OCI-LY1 (cell line): ENCODE results near the gene PKNOX2.

ENCODE experiments used
- H2AFZ ChIP-seq: fragments of 200-600 bp; sonication (generic), shearing (Covaris generic); 2 replicates; pipeline ENCODE4 v1.6.0; 2014; ENCODE audit warnings: antibody characterized with exemption, mild to moderate bottlenecking, low read length
- H3F3A ChIP-seq: fragments of 200-600 bp; sonication (generic), shearing (Covaris generic); 2 replicates; pipeline ENCODE4 v1.6.0; 2014; ENCODE audit warnings: mild to moderate bottlenecking, antibody characterized with exemption, low read length, moderate library complexity; ENCODE audit not compliant: insufficient read depth
- H3K27ac ChIP-seq: fragments of 200-600 bp; sonication (generic); 2 replicates; pipeline ENCODE4 v1.5.1; 2014; ENCODE audit warnings: low read length, mixed run types, mild to moderate bottlenecking, low read depth; ENCODE audit not compliant: poor library complexity, severe bottlenecking
- H3K27me3 ChIP-seq: fragments of 200-600 bp; sonication (generic); 2 replicates; pipeline ENCODE4 v1.6.0; 2014; ENCODE audit warnings: antibody characterized with exemption, mild to moderate bottlenecking, low read length, moderate library complexity; ENCODE audit not compliant: insufficient read depth
- H3K36me3 ChIP-seq: fragments of 200-600 bp; sonication (generic); 2 replicates; pipeline ENCODE4 v1.6.1; 2014; ENCODE audit warnings: mild to moderate bottlenecking, antibody characterized with exemption, low read length, moderate library complexity, mixed read lengths; ENCODE audit not compliant: insufficient read depth
- H3K4me1 ChIP-seq: fragments of 200-600 bp; sonication (generic); 2 replicates; pipeline ENCODE4 v1.5.1; 2014; ENCODE audit warnings: mild to moderate bottlenecking, low read length, moderate library complexity; ENCODE audit not compliant: insufficient read depth, severe bottlenecking
- H3K4me2 ChIP-seq: fragments of 200-600 bp; sonication (generic), shearing (Covaris generic); 2 replicates; pipeline ENCODE4 v1.6.1; 2014; ENCODE audit warnings: low read length
- H3K4me3 ChIP-seq: fragments of 200-600 bp; sonication (generic); 2 replicates; pipeline ENCODE4 v1.5.1; 2014; ENCODE audit warnings: low read length, low read depth, mild to moderate bottlenecking, mixed read lengths; ENCODE audit not compliant: poor library complexity, severe bottlenecking
- H3K79me2 ChIP-seq: fragments of 200-600 bp; shearing (Covaris generic); 2 replicates; pipeline ENCODE4 v1.6.1; 2016; ENCODE audit warnings: mixed run types, low read length, mixed read lengths; ENCODE audit not compliant: insufficient read depth
- H3K9ac ChIP-seq: fragments of 200-600 bp; sonication (generic), shearing (Covaris generic); 2 replicates; pipeline ENCODE4 v1.6.1; 2014; ENCODE audit warnings: mild to moderate bottlenecking, low read length, mixed read lengths
- H3K9me2 ChIP-seq: fragments of 200-600 bp; sonication (generic), shearing (Covaris generic); 2 replicates; pipeline ENCODE4 v1.6.1; 2014; ENCODE audit warnings: low read depth, mild to moderate bottlenecking, low read length, mixed read lengths
- H3K9me3 ChIP-seq: fragments of 200-600 bp; shearing (Covaris generic); 2 replicates; pipeline ENCODE4 v1.6.1; 2014; ENCODE audit warnings: low read length, mixed read lengths
- H4K20me1 ChIP-seq: fragments of 200-600 bp; sonication (generic), shearing (Covaris generic); 2 replicates; pipeline ENCODE4 v1.6.0; 2016; ENCODE audit warnings: mild to moderate bottlenecking, low read length; ENCODE audit not compliant: insufficient read depth
- EZH2 ChIP-seq: fragments of 200-600 bp; sonication (generic), shearing (Covaris generic); IDR thresholded peaks from 2 replicates; pipeline ENCODE4 v1.8.0; 2017; ENCODE audit warnings: borderline replicate concordance, mixed run types, mild to moderate bottlenecking, antibody characterized with exemption, low read length, moderate library complexity, mixed read lengths
- TF ChIP-seq, protein P1 (sequence below): fragments of 200-600 bp; sonication (generic), shearing (Covaris generic); IDR thresholded peaks from 2 replicates; pipeline ENCODE4 v1.5.1; 2017; ENCODE audit warnings: mild to moderate bottlenecking, antibody characterized with exemption, low read length, moderate library complexity, mixed read lengths

Gene PKNOX2

DNA sequence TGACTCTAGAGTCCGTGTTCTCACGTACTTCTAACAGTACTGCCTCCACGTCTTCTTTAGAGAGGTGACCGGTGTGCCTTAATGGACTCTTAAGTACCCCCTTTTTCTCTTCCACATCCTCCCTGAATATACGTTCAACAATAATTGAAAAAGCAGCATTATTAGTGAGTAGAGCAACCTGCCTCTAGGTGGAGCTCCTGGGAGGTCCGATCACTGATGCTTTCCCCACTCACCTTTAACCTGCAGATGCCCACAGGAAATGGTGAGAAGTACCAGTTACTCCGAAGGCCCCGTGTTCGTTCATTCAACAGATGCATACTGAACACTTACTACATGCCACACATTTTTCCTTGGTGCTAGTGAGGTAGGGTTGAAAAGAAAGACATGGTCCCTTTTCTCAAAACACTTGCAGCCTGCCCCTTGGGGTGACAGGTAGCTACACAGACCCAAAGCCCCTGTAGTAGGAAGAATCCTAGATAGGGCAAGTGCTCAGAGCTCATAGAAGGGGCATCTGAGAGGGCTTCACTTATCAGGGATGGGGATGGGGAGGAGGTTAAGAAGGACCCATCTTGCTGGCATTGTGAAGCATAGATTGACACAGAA is 258.8 kb downstream of the PKNOX2 start:
- no peaks in the 10 kb centered on the region for H4K20me1 ChIP-seq
- no peaks in the 10 kb centered on the region for H3K9me2 ChIP-seq
- no peaks in the 10 kb centered on the region for H3F3A ChIP-seq
- no peak overlapping the region for H3K27ac ChIP-seq
- no peaks in the 10 kb centered on the region for H3K36me3 ChIP-seq
- no peaks in the 10 kb centered on the region for H3K27me3 ChIP-seq
- H3K9me3 ChIP-seq, result no peaks in the 10 kb centered on the region
- TF ChIP-seq, protein P1, sequence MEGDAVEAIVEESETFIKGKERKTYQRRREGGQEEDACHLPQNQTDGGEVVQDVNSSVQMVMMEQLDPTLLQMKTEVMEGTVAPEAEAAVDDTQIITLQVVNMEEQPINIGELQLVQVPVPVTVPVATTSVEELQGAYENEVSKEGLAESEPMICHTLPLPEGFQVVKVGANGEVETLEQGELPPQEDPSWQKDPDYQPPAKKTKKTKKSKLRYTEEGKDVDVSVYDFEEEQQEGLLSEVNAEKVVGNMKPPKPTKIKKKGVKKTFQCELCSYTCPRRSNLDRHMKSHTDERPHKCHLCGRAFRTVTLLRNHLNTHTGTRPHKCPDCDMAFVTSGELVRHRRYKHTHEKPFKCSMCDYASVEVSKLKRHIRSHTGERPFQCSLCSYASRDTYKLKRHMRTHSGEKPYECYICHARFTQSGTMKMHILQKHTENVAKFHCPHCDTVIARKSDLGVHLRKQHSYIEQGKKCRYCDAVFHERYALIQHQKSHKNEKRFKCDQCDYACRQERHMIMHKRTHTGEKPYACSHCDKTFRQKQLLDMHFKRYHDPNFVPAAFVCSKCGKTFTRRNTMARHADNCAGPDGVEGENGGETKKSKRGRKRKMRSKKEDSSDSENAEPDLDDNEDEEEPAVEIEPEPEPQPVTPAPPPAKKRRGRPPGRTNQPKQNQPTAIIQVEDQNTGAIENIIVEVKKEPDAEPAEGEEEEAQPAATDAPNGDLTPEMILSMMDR, result peak; percentile 57
- no peak for TF ChIP-seq EZH2
- H2AFZ ChIP-seq, result no peak overlapping the region
- no peaks in the 10 kb centered on the region for H3K79me2 ChIP-seq
- H3K9ac ChIP-seq, result no peak overlapping the region
- no peak overlapping the region for H3K4me3 ChIP-seq
- H3K4me2 ChIP-seq, result no peak overlapping the region
- no peaks in the 10 kb centered on the region for H3K4me1 ChIP-seq

DNA sequence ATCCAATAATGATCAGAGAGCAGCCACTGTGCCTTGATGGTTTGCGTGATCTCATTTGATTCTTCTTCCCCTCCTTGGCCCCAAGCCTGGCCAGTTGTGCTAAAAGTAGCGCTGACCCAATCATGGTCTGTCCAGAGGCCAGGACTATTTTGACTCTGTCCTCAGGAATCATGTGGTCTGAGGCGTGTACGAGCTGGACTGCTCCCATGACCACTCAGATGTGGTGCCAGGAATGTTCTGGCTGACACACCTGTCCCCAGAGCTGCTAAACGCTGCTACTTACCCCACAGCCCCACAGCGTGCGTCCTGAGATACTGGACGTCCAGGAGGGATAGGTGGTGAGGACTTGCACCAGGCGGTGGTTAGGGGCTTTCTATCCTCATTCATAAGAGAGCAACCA is 261.1 kb downstream of the PKNOX2 start:
- H3K9ac ChIP-seq, result no peak overlapping the region
- H3K9me2 ChIP-seq, result no peaks in the 10 kb centered on the region
- H3K79me2 ChIP-seq, result no peaks in the 10 kb centered on the region
- no peak overlapping the region for H3K4me2 ChIP-seq
- H3K27ac ChIP-seq, result no peak overlapping the region
- H3K27me3 ChIP-seq, result no peaks in the 10 kb centered on the region
- no peak overlapping the region for H2AFZ ChIP-seq
- no peak for TF ChIP-seq EZH2
- TF ChIP-seq, protein P1, result no peak
- no peaks in the 10 kb centered on the region for H3K36me3 ChIP-seq
- no peak overlapping the region for H3K4me3 ChIP-seq
- H3F3A ChIP-seq, result no peaks in the 10 kb centered on the region
- H4K20me1 ChIP-seq, result no peaks in the 10 kb centered on the region
- no peaks in the 10 kb centered on the region for H3K9me3 ChIP-seq
- no peaks in the 10 kb centered on the region for H3K4me1 ChIP-seq

DNA sequence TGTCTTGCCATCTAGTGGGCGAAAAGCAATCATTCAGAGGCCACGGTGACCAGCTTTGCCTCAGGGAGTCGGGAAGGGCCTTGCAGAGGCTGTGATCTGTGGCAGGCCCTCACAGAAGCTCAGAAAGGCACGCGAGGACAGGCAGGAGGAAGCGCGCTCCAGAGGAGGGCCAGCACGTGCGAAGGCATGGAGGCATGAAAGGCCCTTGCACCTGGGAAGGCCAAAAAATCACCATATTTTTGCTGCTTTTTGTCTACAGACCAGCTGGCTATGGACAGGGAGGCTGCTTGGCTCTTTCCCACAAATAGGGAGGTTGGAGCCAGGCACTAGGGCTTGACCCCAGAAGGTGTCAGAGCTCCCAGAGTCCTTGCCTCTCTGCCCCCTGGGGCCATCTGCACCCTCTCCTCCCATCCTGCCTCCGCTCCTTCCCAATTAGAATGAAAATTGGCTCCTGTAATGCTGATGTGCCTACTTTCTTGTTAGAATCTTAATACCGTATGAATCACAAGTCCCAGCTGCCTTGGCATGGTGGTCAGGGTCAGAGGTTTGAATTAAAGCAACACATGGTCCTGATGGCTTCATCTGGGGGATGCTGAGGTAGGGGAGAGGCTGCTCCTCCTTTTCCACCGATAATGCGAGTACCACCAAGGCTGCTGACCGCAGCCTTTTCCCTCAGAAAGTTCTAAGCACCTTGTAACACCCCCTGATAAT is 262.4 kb downstream of the PKNOX2 start:
- Histone ChIP-seq H3K4me1 (no peaks in the 10 kb centered on the region), H3K9ac (no peak overlapping the region), H3K79me2 (no peaks in the 10 kb centered on the region), H3K9me2 (no peaks in the 10 kb centered on the region), H4K20me1 (no peaks in the 10 kb centered on the region), H3K9me3 (no peaks in the 10 kb centered on the region), H2AFZ (no peak overlapping the region), H3K4me3 (no peak overlapping the region), H3K27me3 (no peaks in the 10 kb centered on the region), H3F3A (no peaks in the 10 kb centered on the region), H3K27ac (no peak overlapping the region), H3K36me3 (no peaks in the 10 kb centered on the region), H3K4me2 (no peak overlapping the region)
- no peak for TF ChIP-seq EZH2
- TF ChIP-seq, protein P1, result no peak
